ENCODE data around the gene CDH22.

The CDH22 gene

DNA sequence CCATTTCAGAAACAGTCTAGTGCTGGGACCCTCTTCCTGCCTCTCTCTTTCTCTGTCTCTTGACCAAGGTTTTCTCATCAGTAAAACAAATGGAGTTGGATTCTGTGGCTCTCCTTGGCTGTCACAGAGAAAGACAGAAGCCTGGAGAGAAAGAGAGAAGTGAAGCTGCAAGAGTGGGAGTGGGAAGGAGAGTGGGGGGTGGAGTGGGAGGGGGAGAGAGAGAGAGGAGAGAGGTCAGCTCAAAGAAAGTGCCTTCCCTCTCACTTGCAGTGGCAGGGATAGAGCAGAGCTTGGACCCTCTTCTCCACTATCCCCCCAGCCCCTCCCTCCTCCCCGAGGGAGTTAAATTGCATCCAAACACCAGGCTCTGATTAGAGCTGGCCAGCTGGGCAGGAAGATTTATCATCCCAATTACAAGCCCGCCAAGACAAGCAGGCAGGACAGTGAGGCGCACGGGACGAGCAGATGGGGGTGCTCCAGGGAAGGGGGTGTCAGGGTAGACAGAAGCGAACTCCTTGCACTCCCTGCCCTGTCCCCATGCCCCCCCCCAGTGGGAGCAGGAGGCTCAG, 115.8 kb downstream of the CDH22 start:
- DNase-seq (ENCODE audit: low spot score) = no peak

DNA sequence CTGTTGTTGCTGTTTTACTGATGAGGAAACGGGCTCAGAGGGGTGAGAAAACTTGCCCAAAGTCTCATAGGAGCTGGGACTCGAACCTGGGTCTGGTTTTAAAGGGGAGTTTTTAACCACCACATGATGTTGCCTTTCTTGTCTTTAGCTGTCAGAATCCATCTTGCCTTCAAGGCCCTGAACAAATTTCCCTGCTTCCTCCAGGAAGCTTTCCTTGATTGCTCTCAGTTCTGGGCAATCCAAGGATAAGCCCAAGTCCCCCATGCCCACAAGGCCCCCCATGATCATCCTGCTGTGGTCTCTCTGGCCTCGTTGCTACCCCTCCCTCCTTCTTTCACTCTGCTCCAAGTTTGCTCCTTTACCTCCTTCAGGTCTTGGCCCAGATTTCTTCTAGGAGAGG, 116.7 kb downstream of the CDH22 start:
- DNase-seq (ENCODE audit: low spot score) = no peak

DNA sequence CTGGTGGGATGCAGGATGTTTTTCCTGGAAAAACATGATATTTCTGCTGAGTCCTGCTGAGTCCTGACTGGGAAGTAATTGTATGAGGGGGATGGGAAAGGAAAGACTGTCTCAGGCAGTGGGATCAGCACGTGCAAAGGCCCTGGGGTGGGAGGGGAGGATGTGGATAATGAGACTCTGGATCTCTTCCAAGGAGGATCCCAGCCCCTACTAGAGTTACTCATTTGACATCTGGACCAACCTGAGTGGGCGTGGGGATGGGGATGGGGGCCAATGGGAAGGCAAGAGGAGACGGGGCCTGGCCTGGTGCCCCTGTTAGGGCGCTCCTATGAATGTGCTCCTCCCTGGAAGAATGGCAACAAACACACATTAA, 117.1 kb downstream of the CDH22 start:
- no peak for DNase-seq (ENCODE audit: low spot score)

DNA sequence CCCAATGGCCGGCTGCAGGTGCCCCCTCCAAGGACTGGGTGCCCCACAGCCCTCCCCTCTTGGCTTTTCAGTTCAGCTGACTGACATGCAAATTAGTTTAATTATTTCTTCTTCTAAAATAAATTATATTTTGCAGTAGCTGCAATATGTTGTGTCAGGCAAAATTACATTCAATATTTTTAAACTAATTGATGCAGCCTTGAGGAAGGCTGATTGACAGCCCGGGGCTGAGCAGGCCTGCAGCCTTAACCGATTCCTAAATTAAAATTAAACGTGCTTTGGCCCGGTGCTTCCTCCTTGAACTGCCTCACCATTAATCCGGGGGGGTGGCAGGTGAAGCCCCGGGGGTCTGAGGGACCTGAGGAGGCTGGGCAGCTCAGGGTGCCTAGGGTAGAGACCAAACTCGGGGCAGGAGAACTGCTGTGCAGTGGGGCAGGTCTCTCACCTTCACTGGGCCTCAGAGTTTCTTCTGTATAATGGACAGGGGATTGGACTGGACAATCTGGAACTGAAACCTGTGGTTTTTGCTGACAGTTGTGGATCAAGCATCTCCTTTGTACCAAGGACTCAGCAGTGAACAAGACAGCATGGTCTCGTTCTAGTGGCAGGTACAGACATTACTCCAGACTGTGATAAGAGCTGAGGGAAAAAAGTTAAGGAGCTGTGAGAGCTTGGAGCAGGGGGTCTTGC, 117.7 kb downstream of the CDH22 start:
- DNase-seq (ENCODE audit: low spot score) = no peak

DNA sequence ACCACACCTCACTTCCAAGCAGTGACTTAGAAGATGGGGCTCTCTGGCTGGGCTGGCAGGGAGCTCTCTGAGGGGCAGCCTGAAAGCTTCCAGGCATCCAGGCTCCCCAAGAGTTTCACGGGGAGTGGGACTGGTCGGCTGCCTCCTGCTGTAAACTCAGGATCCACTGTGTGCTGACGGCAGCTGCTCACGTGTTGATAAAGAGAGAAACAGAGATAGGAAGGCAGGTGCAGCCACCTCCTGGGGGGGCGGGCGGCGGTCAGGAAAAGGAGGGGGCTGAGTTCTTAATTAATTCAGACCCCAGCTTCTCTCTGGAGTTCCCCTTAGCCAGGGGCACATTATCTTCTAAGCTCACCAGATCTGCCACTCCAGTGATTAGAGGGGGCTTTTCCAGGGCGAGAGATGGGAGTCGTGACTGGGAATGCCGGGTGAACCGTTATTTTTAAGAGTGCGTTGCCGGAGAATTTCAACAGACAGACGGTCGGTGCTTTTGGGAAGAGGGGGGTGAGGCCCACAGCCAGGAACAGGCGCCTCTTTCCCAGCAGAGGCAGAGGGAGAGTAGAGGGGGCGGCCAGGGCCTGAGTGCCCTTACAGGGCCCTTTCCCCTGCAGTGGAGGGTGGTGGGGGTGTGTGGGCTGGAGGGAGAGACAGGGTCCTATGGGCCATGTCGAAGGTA, 119.3 kb downstream of the CDH22 start:
- no peak for DNase-seq (ENCODE audit: low spot score)

DNA sequence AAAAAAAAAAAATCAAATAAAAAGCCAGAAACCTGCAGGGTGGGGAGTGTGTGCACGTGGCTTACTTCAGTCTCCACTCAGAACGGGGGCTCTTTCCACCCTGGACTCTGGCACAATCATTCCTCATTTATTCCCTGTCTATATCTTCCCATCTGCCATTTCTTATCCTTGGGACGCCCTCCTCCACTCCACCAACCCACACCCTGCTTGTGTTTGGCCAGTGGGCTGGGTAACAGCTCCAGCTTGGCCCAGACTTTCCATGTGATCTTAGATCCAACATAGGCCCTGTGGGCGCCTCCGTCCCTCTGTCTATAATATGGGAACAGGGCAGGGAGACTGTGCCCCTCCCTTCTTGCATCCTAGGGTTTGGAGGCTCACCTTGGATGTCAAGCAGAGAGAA, 122.1 kb downstream of the CDH22 start:
- no peak for DNase-seq (ENCODE audit: low spot score)

DNA sequence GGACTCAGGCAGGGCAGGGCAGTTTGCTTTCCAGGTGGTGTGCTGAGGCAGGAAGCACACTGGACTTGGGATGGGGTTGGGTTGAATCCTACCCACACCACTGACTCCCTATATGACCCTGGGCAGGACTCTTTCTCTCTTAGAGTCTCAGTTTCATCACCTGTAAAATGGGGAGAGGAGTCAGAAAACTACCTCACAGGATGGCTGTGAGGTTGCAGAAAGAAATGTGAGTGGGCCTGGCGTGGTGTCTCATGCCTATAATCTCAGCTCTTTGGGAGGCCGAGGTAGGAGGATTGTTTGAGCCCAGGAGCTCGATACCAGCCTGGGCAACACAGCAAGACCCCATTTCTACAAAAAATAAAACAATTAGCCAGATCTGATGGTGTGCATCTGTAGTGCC, 122.9 kb downstream of the CDH22 start:
- DNase-seq (ENCODE audit: low spot score) = no peak

DNA sequence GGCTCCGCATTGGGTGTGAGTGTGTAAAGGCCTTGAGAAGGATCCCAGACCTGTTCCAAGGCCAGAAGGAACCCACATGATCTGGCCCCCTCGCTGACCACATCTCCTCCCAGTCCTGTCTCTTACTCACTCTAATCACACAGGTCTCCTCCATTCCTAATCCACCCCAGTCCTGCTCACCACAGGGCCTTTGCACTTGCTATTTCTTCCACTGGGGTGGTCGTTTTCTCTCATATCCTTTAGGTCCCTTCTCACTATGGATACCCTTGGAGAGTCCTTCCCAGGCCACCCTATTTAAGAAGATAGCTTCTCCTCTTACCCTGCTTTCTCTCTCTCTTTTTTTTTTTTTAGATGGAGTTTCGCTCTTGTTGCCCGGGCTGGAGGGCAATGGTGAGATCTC, 124.5 kb downstream of the CDH22 start:
- no peak for DNase-seq (ENCODE audit: low spot score)

DNA sequence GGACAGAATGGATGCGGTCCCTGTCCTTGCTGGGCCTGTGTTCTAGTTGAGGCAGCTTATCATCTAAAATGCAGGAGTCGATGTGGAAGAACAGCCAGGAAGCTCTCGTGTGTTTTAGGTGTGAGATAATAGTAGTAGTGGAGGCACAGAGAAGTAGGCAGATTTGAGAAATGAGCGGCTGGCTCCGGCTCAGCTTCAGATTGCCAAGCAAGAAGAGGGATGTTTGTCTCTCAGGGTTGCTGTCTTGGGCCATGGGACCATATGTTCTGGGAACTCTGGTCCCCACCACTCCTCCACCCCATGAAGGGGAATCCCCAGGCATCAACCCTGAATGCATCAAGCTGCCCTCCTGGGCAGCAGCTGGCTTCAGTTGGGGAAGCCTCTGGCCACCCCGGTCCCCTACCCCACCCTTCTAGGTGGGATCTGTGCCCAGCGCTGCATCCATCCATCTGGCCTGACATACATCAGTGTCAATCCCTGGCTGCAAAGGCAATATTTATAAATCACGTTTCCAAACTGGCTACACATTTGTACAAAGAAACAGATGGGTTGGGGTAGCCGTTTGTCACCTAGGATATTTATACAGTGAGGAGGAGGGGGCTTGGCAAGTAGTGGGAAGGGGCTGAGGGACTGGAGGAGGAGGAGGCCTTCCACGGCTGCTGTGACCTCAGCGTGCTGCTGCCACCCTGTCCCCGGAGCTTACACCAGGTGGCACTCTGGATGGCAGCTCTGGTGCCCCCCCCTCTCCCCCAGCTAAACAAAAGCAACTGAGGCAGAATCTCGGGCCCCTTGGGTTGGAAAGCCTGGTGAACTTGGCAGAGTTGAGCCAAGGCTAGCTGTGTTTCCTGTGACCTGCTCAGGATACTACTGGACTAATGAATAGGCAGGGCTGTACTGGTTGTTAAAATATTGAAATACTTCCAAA, 125.8 kb downstream of the CDH22 start:
- no peak for DNase-seq (ENCODE audit: low spot score)

DNA sequence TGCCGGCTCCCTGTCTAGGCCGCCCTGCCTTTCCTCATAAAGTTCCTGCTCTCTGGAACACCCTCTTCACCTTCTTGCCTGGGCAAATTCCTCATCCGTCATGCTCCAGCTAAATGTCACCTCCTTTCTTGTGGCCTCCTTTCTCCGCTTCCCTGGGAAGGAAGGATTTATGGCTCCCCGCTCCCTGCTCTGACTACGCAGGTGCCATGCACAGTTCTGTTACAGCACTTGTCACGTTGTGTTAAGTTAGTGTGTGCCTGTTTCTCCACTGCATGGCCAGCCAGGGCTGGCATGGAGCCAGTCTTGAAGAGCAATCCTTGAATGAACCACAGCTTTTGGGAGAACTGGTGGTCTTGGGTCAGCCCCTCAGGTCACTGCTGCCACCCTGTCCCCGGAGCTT, 128.4 kb downstream of the CDH22 start:
- DNase-seq (ENCODE audit: low spot score) = no peak

DNA sequence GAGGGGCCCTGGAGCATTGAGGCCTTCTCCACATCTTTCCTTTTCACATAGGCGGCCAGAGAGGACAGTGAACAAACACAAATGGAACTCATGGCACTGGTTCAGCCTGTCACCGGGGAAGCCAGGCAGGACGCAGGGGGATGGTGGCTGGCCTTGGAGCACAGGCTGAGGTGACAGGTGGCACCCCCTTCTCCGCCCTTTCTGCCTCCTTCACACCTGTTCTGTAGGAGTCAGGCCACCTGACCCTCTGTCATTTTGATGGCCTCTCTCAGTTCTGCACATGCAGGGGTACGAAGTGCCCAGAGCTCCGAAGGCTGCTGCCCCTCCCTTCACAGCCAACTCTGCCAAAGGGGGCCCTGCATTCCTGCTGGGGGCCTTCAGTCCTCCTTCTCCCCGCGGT, 129.4 kb downstream of the CDH22 start:
- no peak for DNase-seq (ENCODE audit: low spot score)

DNA sequence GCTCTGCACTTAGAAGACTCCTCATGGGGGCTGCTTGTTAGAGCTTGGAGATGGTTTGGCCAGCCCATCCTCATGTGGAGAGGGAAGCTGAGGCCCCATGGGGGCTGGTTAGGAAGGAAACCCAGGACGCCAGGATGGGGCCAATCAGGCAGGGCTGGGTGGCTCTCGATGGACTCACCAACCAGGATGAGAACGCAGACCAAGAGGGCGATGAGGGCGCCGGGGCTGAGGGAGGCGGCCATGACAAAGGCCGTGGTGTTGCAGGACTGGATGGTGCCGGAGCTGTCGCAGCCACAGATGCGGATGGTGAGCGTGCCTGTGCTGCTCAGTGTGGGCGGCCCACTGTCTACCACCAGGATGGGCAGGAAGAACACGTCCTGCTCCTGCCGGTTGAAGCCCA, 130.5 kb downstream of the CDH22 start:
- no peak for DNase-seq (ENCODE audit: low spot score)

DNA sequence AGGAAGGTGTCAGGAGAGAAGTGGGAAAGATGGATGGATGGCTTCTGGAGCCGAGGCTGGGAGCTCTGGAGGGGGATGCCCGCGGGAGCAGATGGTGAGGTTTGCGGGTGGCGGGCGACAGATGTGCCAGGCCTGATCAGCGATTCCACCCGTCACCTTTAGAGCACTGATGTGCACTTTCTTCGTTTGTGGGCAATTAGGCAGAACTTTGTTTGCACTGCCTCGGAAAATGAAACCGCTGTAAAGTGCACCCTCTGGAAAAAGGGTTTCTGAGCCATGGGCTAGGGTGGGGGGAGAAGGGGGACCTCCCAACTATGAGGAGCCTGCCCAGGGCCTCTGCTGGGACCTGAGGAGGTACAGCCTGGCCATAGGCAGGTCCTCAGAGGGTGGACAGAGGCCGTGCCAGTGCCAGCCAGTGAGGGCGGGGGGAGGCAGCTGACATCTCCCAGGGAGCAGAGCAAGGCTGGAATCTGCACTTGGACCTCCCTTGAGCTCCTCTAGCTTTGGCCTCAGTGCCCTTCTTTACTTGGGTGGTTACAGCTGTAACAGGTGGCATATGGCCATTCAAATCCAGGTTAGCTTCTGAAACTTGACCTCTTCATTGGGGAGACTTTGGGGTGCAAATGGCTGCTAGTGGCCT, 131.4 kb downstream of the CDH22 start:
- DNase-seq (ENCODE audit: low spot score) = no peak

DNA sequence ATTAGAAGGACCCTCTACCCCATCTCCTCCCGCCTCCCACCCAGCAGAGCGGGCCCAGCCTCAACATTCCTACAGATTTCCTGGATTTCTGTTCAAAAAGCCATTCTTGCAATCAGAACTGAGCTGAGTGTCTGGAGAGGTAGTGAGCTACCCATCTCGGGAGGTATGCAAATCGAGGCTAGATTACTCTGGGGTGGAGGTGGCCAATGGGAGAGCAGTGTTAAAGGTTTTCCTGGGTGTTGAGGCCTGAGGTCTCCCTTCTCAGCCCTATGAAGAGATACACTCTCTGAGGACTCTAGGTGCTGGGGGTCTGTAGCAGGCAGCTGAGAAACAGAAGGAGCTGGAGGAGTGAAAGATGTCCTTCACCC, 133.2 kb downstream of the CDH22 start:
- DNase-seq (ENCODE audit: low spot score) = no peak

DNA sequence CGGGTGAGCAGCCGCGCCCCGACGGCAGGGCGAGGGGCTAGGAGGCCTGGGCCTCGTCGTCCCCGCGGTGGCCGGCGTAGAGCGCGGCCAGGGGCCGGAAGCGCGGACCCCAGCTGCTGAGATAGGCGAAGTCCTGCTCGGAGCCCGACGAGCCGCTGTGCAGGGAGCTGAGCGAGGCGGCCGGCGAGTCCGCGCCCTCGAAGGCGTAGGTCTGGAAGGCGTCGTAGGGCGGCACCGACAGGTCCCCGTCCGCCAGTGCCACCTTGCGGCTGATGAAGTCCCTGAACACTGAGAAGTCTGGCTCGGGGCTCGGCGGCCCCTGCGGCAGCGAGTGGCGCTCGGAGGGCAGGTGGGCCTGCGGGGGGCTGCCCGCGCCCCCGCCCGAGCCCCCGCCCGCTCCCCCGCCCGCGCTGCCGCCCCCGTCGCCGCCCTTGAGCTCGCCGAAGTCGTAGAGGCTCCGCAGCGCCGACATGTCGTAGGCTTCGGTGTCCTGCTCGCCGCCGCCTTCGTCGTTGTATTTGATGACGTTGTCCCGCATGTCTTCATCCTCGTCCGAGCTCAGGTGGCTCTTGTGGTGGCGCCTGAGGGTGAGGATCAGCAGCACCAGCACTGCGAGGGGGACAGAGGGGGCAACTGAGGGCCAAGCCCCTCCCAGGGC, 133.7 kb downstream of the CDH22 start:
- DNase-seq (ENCODE audit: low spot score) = no peak

DNA sequence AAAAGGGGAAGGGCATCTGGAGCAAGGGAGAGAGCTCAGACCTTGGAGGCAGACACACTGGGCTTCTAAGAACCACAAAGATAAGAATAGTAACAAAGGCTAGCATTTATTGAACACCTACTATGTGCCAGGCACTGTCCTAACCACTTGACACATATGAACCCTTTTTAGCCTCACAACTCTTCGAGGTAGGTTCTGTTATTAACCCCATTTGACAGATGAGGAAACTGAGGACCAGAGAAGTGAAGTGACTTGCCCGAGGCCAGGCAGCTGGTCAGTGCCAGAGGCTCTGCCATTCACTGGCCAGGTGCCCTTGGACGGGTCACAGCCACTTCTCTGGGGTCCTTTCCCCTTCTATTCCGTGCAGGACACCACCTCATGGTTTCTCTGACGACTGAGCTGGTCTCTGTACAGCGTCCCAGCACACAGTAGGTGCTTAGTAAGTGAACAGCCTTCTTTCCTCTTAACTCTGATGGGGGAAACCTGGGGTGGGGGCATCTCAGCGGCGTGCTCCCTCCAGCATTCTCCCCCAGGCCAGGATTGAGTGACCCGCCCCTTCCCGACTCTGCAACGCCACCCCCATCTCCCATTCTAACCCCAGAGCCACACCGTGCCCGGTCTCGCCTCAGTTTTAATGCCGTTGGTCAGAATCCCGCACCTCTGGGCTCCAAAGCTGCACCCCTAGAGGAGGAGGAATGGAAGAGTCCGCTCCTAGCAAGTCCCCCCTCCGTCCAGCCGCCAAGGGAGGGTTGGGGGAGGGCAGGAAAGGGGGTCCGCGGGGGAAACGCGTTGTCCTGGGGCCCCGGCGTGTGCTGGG, 134.4 kb downstream of the CDH22 start:
- DNase-seq (ENCODE audit: low spot score) = no peak

DNA sequence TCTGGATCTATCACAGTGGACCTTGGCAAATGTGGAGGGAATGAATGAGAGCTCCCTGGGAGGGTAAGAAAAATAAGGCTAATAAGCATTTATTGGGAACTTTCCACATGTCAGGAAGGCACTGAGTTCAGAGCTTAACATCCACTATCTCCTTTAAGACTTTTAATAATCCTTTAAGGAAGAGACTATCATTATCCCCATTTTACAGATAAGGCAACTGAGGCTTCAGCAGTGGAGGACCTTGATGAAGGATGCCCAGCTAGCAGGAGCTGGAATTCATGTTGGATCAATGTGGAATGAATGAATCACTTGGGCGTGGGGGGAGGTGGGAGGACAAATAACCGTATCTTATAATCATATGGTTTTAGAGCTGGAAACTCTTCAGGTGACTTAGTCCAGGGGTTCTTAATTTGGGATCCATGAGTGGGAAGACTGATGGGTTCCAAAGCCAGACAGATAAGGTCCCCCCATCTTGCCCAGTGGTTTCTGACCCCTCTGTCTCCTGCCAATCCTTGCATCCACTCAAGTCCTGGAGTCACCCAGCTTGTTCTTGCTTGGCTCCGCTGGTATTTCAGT, 135.2 kb downstream of the CDH22 start:
- DNase-seq (ENCODE audit: low spot score) = no peak

DNA sequence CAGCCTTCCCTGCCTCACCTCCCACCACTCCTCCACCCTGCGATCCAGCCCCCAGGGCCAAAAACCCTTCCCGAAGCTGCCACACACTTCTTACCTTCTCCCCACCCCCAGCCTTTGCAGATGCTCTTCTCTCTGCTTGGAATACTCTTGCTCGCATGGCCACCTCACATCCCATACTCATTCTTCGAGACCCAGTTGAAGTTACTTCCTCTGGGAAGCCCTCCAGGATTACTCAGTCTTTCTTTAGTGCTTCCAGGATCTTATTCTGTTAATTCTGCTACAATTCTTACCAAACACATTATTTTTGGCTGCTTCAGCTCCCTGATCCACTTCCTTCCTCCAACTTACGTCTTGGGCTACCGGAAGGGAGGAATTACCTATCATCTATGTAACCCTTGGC, 135.8 kb downstream of the CDH22 start:
- DNase-seq (ENCODE audit: low spot score) = no peak

DNA sequence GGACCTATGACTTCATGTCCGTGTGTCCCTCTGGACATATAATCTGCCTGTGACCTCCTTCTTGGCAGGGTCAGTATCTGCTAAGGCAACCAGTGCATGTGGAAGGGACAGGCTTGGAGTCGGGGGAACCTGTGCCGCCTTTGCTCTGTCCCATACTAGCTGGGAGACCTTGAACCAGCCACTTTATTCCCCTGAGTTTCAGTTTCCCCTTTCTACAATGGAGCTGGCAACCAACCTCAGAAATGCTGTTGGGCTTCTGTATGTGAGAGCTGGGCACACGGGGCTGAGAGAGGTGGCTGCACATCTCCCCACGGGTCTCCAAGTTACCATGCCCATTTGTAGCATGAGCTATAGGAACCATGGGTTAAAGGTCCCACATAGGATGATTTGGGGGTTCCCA, 136.4 kb downstream of the CDH22 start:
- DNase-seq (ENCODE audit: low spot score) = no peak

DNA sequence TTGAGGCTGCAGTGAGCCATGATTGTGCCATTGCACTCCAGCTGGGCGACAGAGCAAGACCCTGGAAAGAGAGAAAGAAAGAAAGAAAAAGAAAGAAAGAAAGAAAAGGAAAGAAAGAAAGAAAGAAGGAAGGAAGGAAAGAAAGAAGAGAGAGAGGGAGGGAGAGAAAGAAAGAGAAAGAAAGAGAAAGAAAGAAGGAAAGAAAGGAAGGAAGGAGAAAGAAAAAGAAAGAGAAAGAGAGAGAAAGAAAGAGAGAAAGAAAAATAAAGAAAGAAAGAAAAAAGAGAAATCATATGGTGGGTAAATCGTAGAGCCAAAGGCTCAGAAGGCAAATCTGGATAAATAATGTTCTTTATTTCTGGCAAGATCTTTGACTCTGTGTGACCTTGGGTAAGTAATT, 136.8 kb downstream of the CDH22 start:
- no peak for DNase-seq (ENCODE audit: low spot score)

Data from RKO (cell line).